ENCODE results near the gene PTGFR. TPM values are rescaled to one million over a fixed set of nuclear protein-coding genes. Genes with fewer than 3 reads are reported as not detected.

PTGFR gene
- polyA plus RNA-seq, 1 donor (not counting 4 experiments of a cell fraction or from before 2014, with no cell fraction given) = not detected

DNA sequence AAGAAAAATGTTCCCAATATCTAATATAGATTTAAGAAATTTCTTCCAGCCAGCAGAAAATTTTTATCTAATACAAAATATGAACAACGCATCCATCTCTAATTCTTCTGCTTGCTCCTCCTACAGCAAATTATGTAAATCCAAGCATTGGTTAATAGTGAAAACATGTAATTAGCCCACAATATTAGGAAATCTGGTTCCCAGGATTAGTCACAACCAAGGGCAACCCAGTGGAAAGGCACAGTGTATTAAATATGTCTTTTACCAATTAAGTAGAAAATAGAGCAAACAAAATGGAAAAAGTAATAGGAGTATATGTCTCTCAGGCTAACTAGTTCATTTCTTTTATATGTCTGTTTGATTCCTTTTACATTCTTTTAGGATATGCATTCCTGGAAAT, 70.0 kb downstream of the PTGFR start:
- H3K4me2 ChIP-seq (ENCODE audit: control insufficient read depth, extremely low read depth, insufficient read depth, low read depth, low read length) = no peak overlapping the region
- H2AFZ ChIP-seq (ENCODE audit: control insufficient read depth, low read length) = no peak overlapping the region
- no peak overlapping the region for H3K4me3 ChIP-seq (ENCODE audit: control insufficient read depth in 2 of 3, extremely low read depth in 1 of 3, insufficient read depth in 2 of 3, low read depth in 1 of 3, low read length in 3 of 3)
- no peaks in the 10 kb centered on the region for H3K9me3 ChIP-seq (ENCODE audit: control insufficient read depth, low read depth, low read length)
- H3K36me3 ChIP-seq (ENCODE audit: control insufficient read depth in 2 of 2, extremely low read depth in 1 of 2, insufficient read depth in 2 of 2, low read length in 2 of 2) = no peaks in the 10 kb centered on the region
- no peak overlapping the region for H3K9ac ChIP-seq (ENCODE audit: control insufficient read depth, extremely low read depth, insufficient read depth, low read length)
- DNase-seq (ENCODE audit: low read depth, low spot score) = no peak
- dilution Hi-C loops (cut with MboI; ENCODE audit: extremely low pct_ligation_motif_present, low sequenced_read_pairs) = no loop called here
- no peaks in the 10 kb centered on the region for H4K20me1 ChIP-seq (ENCODE audit: control insufficient read depth, extremely low read depth, insufficient read depth, low read length)
- H3K4me1 ChIP-seq (ENCODE audit: control insufficient read depth, extremely low read depth, insufficient read depth, low read length) = no peaks in the 10 kb centered on the region
- TF ChIP-seq, protein P1, sequence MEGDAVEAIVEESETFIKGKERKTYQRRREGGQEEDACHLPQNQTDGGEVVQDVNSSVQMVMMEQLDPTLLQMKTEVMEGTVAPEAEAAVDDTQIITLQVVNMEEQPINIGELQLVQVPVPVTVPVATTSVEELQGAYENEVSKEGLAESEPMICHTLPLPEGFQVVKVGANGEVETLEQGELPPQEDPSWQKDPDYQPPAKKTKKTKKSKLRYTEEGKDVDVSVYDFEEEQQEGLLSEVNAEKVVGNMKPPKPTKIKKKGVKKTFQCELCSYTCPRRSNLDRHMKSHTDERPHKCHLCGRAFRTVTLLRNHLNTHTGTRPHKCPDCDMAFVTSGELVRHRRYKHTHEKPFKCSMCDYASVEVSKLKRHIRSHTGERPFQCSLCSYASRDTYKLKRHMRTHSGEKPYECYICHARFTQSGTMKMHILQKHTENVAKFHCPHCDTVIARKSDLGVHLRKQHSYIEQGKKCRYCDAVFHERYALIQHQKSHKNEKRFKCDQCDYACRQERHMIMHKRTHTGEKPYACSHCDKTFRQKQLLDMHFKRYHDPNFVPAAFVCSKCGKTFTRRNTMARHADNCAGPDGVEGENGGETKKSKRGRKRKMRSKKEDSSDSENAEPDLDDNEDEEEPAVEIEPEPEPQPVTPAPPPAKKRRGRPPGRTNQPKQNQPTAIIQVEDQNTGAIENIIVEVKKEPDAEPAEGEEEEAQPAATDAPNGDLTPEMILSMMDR (optimal IDR thresholded peaks at IDR 0.05 in 1 of 3, IDR thresholded peaks at IDR 0.05 in 1 of 3, conservative IDR thresholded peaks at IDR 0.05 in 1 of 3; ENCODE audit: extremely low read depth in 1 of 3, insufficient read depth in 2 of 3, low read length in 3 of 3) = no peak
- no peak for TF ChIP-seq EZH2 (IDR thresholded peaks at IDR 0.05; ENCODE audit: low read length)
- no peaks in the 10 kb centered on the region for H3K27me3 ChIP-seq (ENCODE audit: control insufficient read depth, extremely low read depth, insufficient read depth, low read length)
- no peaks in the 10 kb centered on the region for H3K79me2 ChIP-seq (ENCODE audit: control insufficient read depth, insufficient read depth, low read length)
- FAIRE-seq = no peak
- H3K9me1 ChIP-seq (ENCODE audit: control insufficient read depth, extremely low read depth, insufficient read depth, low read length) = no peaks in the 10 kb centered on the region
- no peak overlapping the region for H3K27ac ChIP-seq (ENCODE audit: control insufficient read depth, insufficient read depth, low read length)

DNA sequence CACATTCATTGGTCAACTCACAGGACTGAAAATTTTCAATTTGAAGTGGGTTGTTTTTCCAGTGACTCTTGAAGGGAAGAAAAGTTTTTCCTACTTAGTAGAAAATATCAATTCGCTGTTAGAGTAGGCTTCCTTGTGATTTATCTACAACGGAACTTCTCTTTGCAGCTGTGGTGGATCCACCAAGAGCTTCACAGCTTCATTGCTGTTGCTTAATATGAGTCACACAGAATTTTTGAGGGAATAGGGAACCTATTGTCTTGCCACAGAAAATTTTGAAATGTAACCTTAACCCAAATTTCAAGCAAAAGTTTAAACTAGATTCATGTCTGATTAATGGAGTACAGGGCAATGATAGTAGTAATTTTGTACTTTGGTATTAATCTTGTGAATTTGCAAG, 71.1 kb downstream of the PTGFR start:
- Histone ChIP-seq H4K20me1 (ENCODE audit: control insufficient read depth, extremely low read depth, insufficient read depth, low read length) (no peaks in the 10 kb centered on the region), H3K36me3 (ENCODE audit: control insufficient read depth in 2 of 2, extremely low read depth in 1 of 2, insufficient read depth in 2 of 2, low read length in 2 of 2) (no peaks in the 10 kb centered on the region), H3K4me3 (ENCODE audit: control insufficient read depth in 2 of 3, extremely low read depth in 1 of 3, insufficient read depth in 2 of 3, low read depth in 1 of 3, low read length in 3 of 3) (no peak overlapping the region), H3K27me3 (ENCODE audit: control insufficient read depth, extremely low read depth, insufficient read depth, low read length) (no peaks in the 10 kb centered on the region), H2AFZ (ENCODE audit: control insufficient read depth, low read length) (no peak overlapping the region), H3K79me2 (ENCODE audit: control insufficient read depth, insufficient read depth, low read length) (no peaks in the 10 kb centered on the region), H3K9me3 (ENCODE audit: control insufficient read depth, low read depth, low read length) (no peaks in the 10 kb centered on the region), H3K4me2 (ENCODE audit: control insufficient read depth, extremely low read depth, insufficient read depth, low read depth, low read length) (no peak overlapping the region), H3K9me1 (ENCODE audit: control insufficient read depth, extremely low read depth, insufficient read depth, low read length) (no peaks in the 10 kb centered on the region), H3K27ac (ENCODE audit: control insufficient read depth, insufficient read depth, low read length) (no peak overlapping the region), H3K4me1 (ENCODE audit: control insufficient read depth, extremely low read depth, insufficient read depth, low read length) (no peaks in the 10 kb centered on the region), H3K9ac (ENCODE audit: control insufficient read depth, extremely low read depth, insufficient read depth, low read length) (no peak overlapping the region)
- dilution Hi-C loops (cut with MboI; ENCODE audit: extremely low pct_ligation_motif_present, low sequenced_read_pairs) = no loop called here
- no peak for TF ChIP-seq EZH2 (IDR thresholded peaks at IDR 0.05; ENCODE audit: low read length)
- TF ChIP-seq, protein P1 (optimal IDR thresholded peaks at IDR 0.05 in 1 of 3, IDR thresholded peaks at IDR 0.05 in 1 of 3, conservative IDR thresholded peaks at IDR 0.05 in 1 of 3; ENCODE audit: extremely low read depth in 1 of 3, insufficient read depth in 2 of 3, low read length in 3 of 3) = no peak
- FAIRE-seq (no peak), DNase-seq (ENCODE audit: low read depth, low spot score) (no peak)
